GM23338 (cell line): ENCODE results near the gene ATF6.

ENCODE experiments used
- CREB1 ChIP-seq: fragments of 250-450 bp; sonication (Bioruptor Pico); IDR thresholded peaks from 2 replicates; pipeline ENCODE4 v1.5.0; 2020; ENCODE audit warnings: low read depth, mild to moderate bottlenecking, moderate library complexity
- EZH2 ChIP-seq: fragments of 200-600 bp; sonication (generic); IDR thresholded peaks from one replicate; pipeline ENCODE4 v1.8.0; 2017; ENCODE audit warnings: antibody characterized with exemption, mild to moderate bottlenecking, low read depth; ENCODE audit not compliant: unreplicated experiment
- EZH2phosphoT487 ChIP-seq: fragments of 200-600 bp; sonication (generic); IDR thresholded peaks from one replicate; pipeline ENCODE4 v1.8.1; 2018; ENCODE audit warnings: antibody characterized with exemption; ENCODE audit not compliant: unreplicated experiment
- JUNB ChIP-seq: IDR thresholded peaks from one replicate; pipeline ENCODE4 v1.6.1; 2016; ENCODE audit warnings: antibody characterized with exemption; ENCODE audit not compliant: unreplicated experiment
- NANOG ChIP-seq: IDR thresholded peaks from 2 replicates; pipeline ENCODE4 v1.6.1; 2016; ENCODE audit warnings: antibody characterized with exemption, borderline replicate concordance
- POLR2AphosphoS5 ChIP-seq: IDR thresholded peaks from 2 replicates; pipeline ENCODE4 v1.6.1; 2016; ENCODE audit warnings: antibody characterized with exemption, low read depth
- STAT1 ChIP-seq: IDR thresholded peaks from one replicate; pipeline ENCODE4 v1.6.1; 2016; ENCODE audit warnings: antibody characterized with exemption; ENCODE audit not compliant: unreplicated experiment
- ZNF331 ChIP-seq: fragments of 250-450 bp; sonication (Bioruptor Pico); IDR thresholded peaks from 2 replicates; pipeline ENCODE4 v1.5.0; 2020; ENCODE audit warnings: low read depth, mild to moderate bottlenecking, moderate library complexity
- TF ChIP-seq, protein P1 (sequence below), 2 experiments: fragments of 200-600 bp in 1 of 2; sonication (generic) in 1 of 2; conservative IDR thresholded peaks; 2 replicates each; pipeline versions ENCODE4 v1.5.1 to v1.6.1; 2016 to 2017; ENCODE audit warnings: antibody characterized with exemption in 2 of 2, low read depth in 2 of 2, mild to moderate bottlenecking in 2 of 2, moderate library complexity in 1 of 2
- TF ChIP-seq, protein P2 (sequence below): IDR thresholded peaks from one replicate; pipeline ENCODE4 v1.6.1; 2018; ENCODE audit warnings: antibody characterized with exemption; ENCODE audit not compliant: unreplicated experiment
- TF ChIP-seq, protein P3 (sequence below): IDR thresholded peaks from 2 replicates; pipeline ENCODE4 v1.6.1; 2016; ENCODE audit warnings: antibody characterized with exemption

DNA sequence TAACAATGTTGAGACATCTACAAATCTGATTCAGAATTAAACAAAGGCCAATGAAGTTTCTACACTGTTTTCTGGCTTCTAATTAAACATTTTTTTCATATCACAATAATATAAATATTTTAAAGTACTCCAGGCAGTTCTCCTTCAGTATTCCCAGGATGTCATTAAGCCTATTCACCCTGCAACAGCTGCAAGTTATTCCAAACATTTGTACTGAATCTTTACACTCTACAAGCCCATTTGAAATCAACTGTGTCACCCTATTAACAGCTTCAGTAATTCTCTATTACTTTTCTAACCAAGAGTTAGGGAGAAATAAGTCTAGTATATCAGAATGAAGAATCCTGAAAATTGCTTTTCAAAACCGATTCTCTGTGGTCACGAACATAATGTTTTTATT lies 133.0 kb downstream of the ATF6 start:
- TF ChIP-seq EZH2 (no peak), ZNF331 (CRISPR knock-in tag) (no peak), POLR2AphosphoS5 (no peak), STAT1 (no peak), EZH2phosphoT487 (no peak), JUNB (no peak), CREB1 (no peak), NANOG (no peak)
- TF ChIP-seq, protein P1, sequence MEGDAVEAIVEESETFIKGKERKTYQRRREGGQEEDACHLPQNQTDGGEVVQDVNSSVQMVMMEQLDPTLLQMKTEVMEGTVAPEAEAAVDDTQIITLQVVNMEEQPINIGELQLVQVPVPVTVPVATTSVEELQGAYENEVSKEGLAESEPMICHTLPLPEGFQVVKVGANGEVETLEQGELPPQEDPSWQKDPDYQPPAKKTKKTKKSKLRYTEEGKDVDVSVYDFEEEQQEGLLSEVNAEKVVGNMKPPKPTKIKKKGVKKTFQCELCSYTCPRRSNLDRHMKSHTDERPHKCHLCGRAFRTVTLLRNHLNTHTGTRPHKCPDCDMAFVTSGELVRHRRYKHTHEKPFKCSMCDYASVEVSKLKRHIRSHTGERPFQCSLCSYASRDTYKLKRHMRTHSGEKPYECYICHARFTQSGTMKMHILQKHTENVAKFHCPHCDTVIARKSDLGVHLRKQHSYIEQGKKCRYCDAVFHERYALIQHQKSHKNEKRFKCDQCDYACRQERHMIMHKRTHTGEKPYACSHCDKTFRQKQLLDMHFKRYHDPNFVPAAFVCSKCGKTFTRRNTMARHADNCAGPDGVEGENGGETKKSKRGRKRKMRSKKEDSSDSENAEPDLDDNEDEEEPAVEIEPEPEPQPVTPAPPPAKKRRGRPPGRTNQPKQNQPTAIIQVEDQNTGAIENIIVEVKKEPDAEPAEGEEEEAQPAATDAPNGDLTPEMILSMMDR (conservative IDR thresholded peaks at IDR 0.05; ENCODE audit: low read depth in 2 of 2): no peak
- TF ChIP-seq, protein P2, sequence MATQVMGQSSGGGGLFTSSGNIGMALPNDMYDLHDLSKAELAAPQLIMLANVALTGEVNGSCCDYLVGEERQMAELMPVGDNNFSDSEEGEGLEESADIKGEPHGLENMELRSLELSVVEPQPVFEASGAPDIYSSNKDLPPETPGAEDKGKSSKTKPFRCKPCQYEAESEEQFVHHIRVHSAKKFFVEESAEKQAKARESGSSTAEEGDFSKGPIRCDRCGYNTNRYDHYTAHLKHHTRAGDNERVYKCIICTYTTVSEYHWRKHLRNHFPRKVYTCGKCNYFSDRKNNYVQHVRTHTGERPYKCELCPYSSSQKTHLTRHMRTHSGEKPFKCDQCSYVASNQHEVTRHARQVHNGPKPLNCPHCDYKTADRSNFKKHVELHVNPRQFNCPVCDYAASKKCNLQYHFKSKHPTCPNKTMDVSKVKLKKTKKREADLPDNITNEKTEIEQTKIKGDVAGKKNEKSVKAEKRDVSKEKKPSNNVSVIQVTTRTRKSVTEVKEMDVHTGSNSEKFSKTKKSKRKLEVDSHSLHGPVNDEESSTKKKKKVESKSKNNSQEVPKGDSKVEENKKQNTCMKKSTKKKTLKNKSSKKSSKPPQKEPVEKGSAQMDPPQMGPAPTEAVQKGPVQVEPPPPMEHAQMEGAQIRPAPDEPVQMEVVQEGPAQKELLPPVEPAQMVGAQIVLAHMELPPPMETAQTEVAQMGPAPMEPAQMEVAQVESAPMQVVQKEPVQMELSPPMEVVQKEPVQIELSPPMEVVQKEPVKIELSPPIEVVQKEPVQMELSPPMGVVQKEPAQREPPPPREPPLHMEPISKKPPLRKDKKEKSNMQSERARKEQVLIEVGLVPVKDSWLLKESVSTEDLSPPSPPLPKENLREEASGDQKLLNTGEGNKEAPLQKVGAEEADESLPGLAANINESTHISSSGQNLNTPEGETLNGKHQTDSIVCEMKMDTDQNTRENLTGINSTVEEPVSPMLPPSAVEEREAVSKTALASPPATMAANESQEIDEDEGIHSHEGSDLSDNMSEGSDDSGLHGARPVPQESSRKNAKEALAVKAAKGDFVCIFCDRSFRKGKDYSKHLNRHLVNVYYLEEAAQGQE: no peak
- TF ChIP-seq, protein P3, sequence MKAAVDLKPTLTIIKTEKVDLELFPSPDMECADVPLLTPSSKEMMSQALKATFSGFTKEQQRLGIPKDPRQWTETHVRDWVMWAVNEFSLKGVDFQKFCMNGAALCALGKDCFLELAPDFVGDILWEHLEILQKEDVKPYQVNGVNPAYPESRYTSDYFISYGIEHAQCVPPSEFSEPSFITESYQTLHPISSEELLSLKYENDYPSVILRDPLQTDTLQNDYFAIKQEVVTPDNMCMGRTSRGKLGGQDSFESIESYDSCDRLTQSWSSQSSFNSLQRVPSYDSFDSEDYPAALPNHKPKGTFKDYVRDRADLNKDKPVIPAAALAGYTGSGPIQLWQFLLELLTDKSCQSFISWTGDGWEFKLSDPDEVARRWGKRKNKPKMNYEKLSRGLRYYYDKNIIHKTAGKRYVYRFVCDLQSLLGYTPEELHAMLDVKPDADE: no peak
